ENCODE data around the gene SAMD11. TPM values are rescaled to one million over a fixed set of nuclear protein-coding genes. Genes with fewer than 3 reads are reported as not detected.

SAMD11 gene
- total RNA-seq, 4 donors from 2014 or later: 1.0 to 40.7 (median 13.8) TPM

- Histone ChIP-seq H3K27ac (no peak overlapping the region), H3K9me3 (no peaks in the 10 kb centered on the region), H3K4me1 (peaks cover 0 to 6% of the 10 kb centered on the region in 2 donors), H3K4me3 (no peak overlapping the region), H3K36me3 (no peaks in the 10 kb centered on the region), H3K27me3 (peaks cover 0 to 3% of the 10 kb centered on the region in 2 donors)
- TF ChIP-seq CTCF (IDR thresholded peaks at IDR 0.05) (no peak), POLR2A (IDR thresholded peaks at IDR 0.05) (no peak)
- DNase-seq: no peak
- intact Hi-C loops (cut with DNase I; ENCODE audit: low total_unique reads): loop anchor here (10.0 kb wide), 1 partner anchor 84 kb away; no protein-coding TSS in a partner anchor
These were observed 57.1 kb downstream of the SAMD11 start for GRCh38 chr1:980602-981395.

GRCh38 chr1:981491-981954 lies 57.8 kb downstream of the SAMD11 start:
- Histone ChIP-seq H3K4me3 (no peak overlapping the region), H3K36me3 (no peaks in the 10 kb centered on the region), H3K27ac (no peak overlapping the region), H3K9me3 (no peaks in the 10 kb centered on the region), H3K27me3 (no peaks in the 10 kb centered on the region), H3K4me1 (no peaks in the 10 kb centered on the region)
- intact Hi-C loops (cut with DNase I; ENCODE audit: low total_unique reads): loop anchor here (10.0 kb wide), 1 partner anchor 83 kb away; no protein-coding TSS in a partner anchor
- no peak for DNase-seq
- TF ChIP-seq POLR2A (IDR thresholded peaks at IDR 0.05) (no peak), CTCF (IDR thresholded peaks at IDR 0.05) (no peak)

- Histone ChIP-seq H3K9me3 (no peaks in the 10 kb centered on the region), H3K27me3 (no peaks in the 10 kb centered on the region), H3K4me1 (no peaks in the 10 kb centered on the region), H3K36me3 (no peaks in the 10 kb centered on the region), H3K27ac (no peak within 1 kb of the TSS), H3K4me3 (no peak within 1 kb of the TSS)
- intact Hi-C loops (cut with DNase I; ENCODE audit: low total_unique reads): loop anchor here (10.0 kb wide), 1 partner anchor 83 kb away; no protein-coding TSS in a partner anchor
- DNase-seq: no peak
- no peak for TF ChIP-seq CTCF (IDR thresholded peaks at IDR 0.05)
- no peak for TF ChIP-seq POLR2A (IDR thresholded peaks at IDR 0.05)
These were observed 58.3 kb downstream of the SAMD11 start, which contains the start of gene PERM1 for GRCh38 chr1:981955-982558. Gene PERM1, minus strand, starts transcription at chr1:982093. Its CDS starts 1,064 bp downstream, at chr1:981029.

- Histone ChIP-seq H3K27me3 (no peaks in the 10 kb centered on the region), H3K9me3 (no peaks in the 10 kb centered on the region), H3K4me3 (no peak overlapping the region), H3K36me3 (no peaks in the 10 kb centered on the region), H3K27ac (no peak overlapping the region), H3K4me1 (no peaks in the 10 kb centered on the region)
- intact Hi-C loops (cut with DNase I; ENCODE audit: low total_unique reads): loop anchor here (10.0 kb wide), 1 partner anchor 82 kb away; no protein-coding TSS in a partner anchor
- no peak for DNase-seq
- no peak for TF ChIP-seq CTCF (IDR thresholded peaks at IDR 0.05)
- no peak for TF ChIP-seq POLR2A (IDR thresholded peaks at IDR 0.05)
These were observed 59.2 kb downstream of the SAMD11 start for GRCh38 chr1:982765-983436.
